Measurements from ENCODE around the gene PSMC4.

GRCh38 chr19:39970675-39971379 is at the start of gene PSMC4:
- TF ChIP-seq CTCF (IDR thresholded peaks at IDR 0.05), result peak; percentile 66 to 99 (median 96)
- peak; percentile 66 to 92 (median 90) for TF ChIP-seq POLR2A (IDR thresholded peaks at IDR 0.05)
